DOHH2 (cell line): ENCODE results near the gene RPRM.

Experiments used
- CTCF ChIP-seq: fragments of 200-600 bp; sonication (generic); IDR thresholded peaks from one replicate; pipeline ENCODE4 v1.5.1; 2014; ENCODE audit warnings: antibody characterized with exemption, mild to moderate bottlenecking, low read depth, low read length; ENCODE audit not compliant: poor library complexity, severe bottlenecking
- EZH2phosphoT487 ChIP-seq: fragments of 200-600 bp; sonication (generic); IDR thresholded peaks from 2 replicates; pipeline ENCODE4 v1.6.1; 2017; ENCODE audit warnings: borderline replicate concordance, mild to moderate bottlenecking, antibody characterized with exemption, low read length, moderate library complexity, mixed read lengths

GRCh38 chr2:153433403-153433802 is 45.2 kb downstream of the RPRM start:
- TF ChIP-seq CTCF (no peak), EZH2phosphoT487 (no peak)
